H1 (cell line): ENCODE results near the gene RNPEPL1. TPM values are rescaled to one million over a fixed set of nuclear protein-coding genes. Genes with fewer than 3 reads are reported as not detected.

Experiments used
- CTCF ChIA-PET: fragments of 300-600 bp; sonication (Branson Sonifier 250); formaldehyde crosslinking; loops from one replicate; lab custom pipeline; 2021; ENCODE audit not compliant: partially characterized antibody; lab: Charles Lee
- POLR2A ChIA-PET: fragments of 300-600 bp; sonication (Branson Sonifier 250); formaldehyde crosslinking; loops from one replicate; lab custom pipeline; 2021; ENCODE audit warnings: inconsistent platforms; ENCODE audit not compliant: partially characterized antibody; lab: Charles Lee
- DNase-seq, 2 experiments: peaks; one replicate each; pipeline versions ENCODE4 v3.0.0 to v3.0.0-alpha.2; 2010 to 2022; ENCODE audit warnings: low spot score in 2 of 2, low read depth in 1 of 2, mixed read lengths in 1 of 2
- FAIRE-seq: peaks from 2 replicates; lab custom pipeline; 2011; peaks lifted over from hg19 to GRCh38; lab: Jason Lieb, UNC
- H2AFZ ChIP-seq: 2 replicates; pipeline ENCODE4 v1.8.1; 2012; ENCODE audit warnings: low read length, inconsistent platforms
- H2AK5ac ChIP-seq: 2 replicates; pipeline ENCODE4 v1.6.1; 2013; ENCODE audit warnings: low read depth, low read length
- H2BK120ac ChIP-seq: replicated peaks from 2 replicates; pipeline ENCODE3; 2013; ENCODE audit warnings: low read depth, low read length, inconsistent platforms
- H2BK12ac ChIP-seq: 2 replicates; pipeline ENCODE4 v1.6.1; 2013; ENCODE audit warnings: low read depth, low read length
- H2BK15ac ChIP-seq: 2 replicates; pipeline ENCODE4 v1.6.1; 2013; ENCODE audit warnings: low read length
- H2BK20ac ChIP-seq: 2 replicates; pipeline ENCODE4 v1.6.1; 2013; ENCODE audit warnings: low read length
- H2BK5ac ChIP-seq: 2 replicates; pipeline ENCODE4 v1.6.1; 2013; ENCODE audit warnings: low read depth, low read length
- H3K14ac ChIP-seq: 2 replicates; pipeline ENCODE4 v1.6.1; 2013; ENCODE audit warnings: inconsistent platforms; ENCODE audit not compliant: insufficient read length
- H3K18ac ChIP-seq: 2 replicates; pipeline ENCODE4 v1.6.1; 2013; ENCODE audit warnings: low read length; ENCODE audit errors: extremely low read depth
- H3K23ac ChIP-seq: 2 replicates; pipeline ENCODE4 v1.6.1; 2013; ENCODE audit warnings: inconsistent platforms; ENCODE audit not compliant: insufficient read length
- H3K23me2 ChIP-seq: 2 replicates; pipeline ENCODE4 v1.6.1; 2013; ENCODE audit warnings: low read depth, low read length
- H3K27ac ChIP-seq: 2 replicates; pipeline ENCODE4 v1.6.1; 2011; ENCODE audit warnings: low read depth, low read length, inconsistent platforms
- H3K27me3 ChIP-seq, 4 experiments: replicated peaks in 1 of 4; 1 replicate in 1 of 4; 2 replicates in 3 of 4; pipeline versions ENCODE4 v1.6.1 to v1.8.1; 2011 to 2013; ENCODE audit warnings: low read length in 3 of 4, mild to moderate bottlenecking in 3 of 4, inconsistent platforms in 2 of 4, mixed read lengths in 2 of 4, moderate library complexity in 1 of 4; ENCODE audit not compliant: control insufficient read depth in 3 of 4, insufficient read depth in 3 of 4; ENCODE audit errors: extremely low read depth in 1 of 4
- H3K36me3 ChIP-seq, 4 experiments: 2 replicates each; pipeline versions ENCODE4 v1.6.1 to v1.8.1; 2011 to 2013; ENCODE audit warnings: mild to moderate bottlenecking in 4 of 4, low read length in 3 of 4, moderate library complexity in 2 of 4, control low read depth in 1 of 4, inconsistent platforms in 1 of 4; ENCODE audit not compliant: insufficient read depth in 4 of 4, control insufficient read depth in 2 of 4
- H3K4ac ChIP-seq: replicated peaks from 2 replicates; pipeline ENCODE3; 2013; ENCODE audit warnings: low read length, low read depth, mixed read lengths, inconsistent platforms; ENCODE audit not compliant: insufficient read length
- H3K4me1 ChIP-seq, 4 experiments: replicated peaks in 1 of 4; 1 replicate in 1 of 4; 2 replicates in 3 of 4; pipeline versions ENCODE4 v1.6.1 to v1.8.1; 2011 to 2013; ENCODE audit warnings: low read length in 3 of 4, inconsistent platforms in 2 of 4, mixed read lengths in 1 of 4; ENCODE audit not compliant: insufficient read depth in 4 of 4, control insufficient read depth in 3 of 4
- H3K4me2 ChIP-seq, 2 experiments: 2 replicates each; pipeline versions ENCODE4 v1.6.1 to v1.8.1; 2011 to 2013; ENCODE audit warnings: low read depth in 2 of 2, low read length in 2 of 2, control low read depth in 1 of 2, inconsistent platforms in 1 of 2, mild to moderate bottlenecking in 1 of 2; ENCODE audit not compliant: insufficient read depth in 1 of 2
- H3K4me3 ChIP-seq, 4 experiments: fragments of 200-600, 300-600 bp in 1 of 4; sonication (generic), shearing (Covaris generic), sonication (Bioruptor Twin) in 1 of 4; 2 replicates each; pipeline versions ENCODE4 v1.5.1 to v1.8.1; 2011 to 2016; ENCODE audit warnings: low read length in 4 of 4, low read depth in 3 of 4, control low read depth in 2 of 4, inconsistent platforms in 2 of 4, mild to moderate bottlenecking in 2 of 4, mixed read lengths in 1 of 4, moderate library complexity in 1 of 4; ENCODE audit not compliant: insufficient read depth in 2 of 4; ENCODE audit errors: extremely low read depth in 1 of 4
- H3K56ac ChIP-seq: replicated peaks from 2 replicates; pipeline ENCODE3; 2013; ENCODE audit warnings: low read depth, mild to moderate bottlenecking, mixed read lengths, low read length, inconsistent platforms; ENCODE audit not compliant: insufficient read length
- H3K79me1 ChIP-seq: 2 replicates; pipeline ENCODE4 v1.6.1; 2013; ENCODE audit warnings: low read depth, low read length, control low read depth
- H3K79me2 ChIP-seq, 2 experiments: 2 replicates each; pipeline versions ENCODE4 v1.6.1 to v1.8.1; 2012 to 2013; ENCODE audit warnings: low read length in 2 of 2, mild to moderate bottlenecking in 2 of 2, inconsistent platforms in 1 of 2; ENCODE audit not compliant: insufficient read depth in 2 of 2, control insufficient read depth in 1 of 2
- H3K9ac ChIP-seq, 4 experiments: replicated peaks in 1 of 4; 1 replicate in 1 of 4; 2 replicates in 3 of 4; pipeline versions ENCODE4 v1.6.1 to v1.8.1; 2011 to 2013; ENCODE audit warnings: low read depth in 3 of 4, low read length in 3 of 4, control low read depth in 2 of 4, mild to moderate bottlenecking in 2 of 4, moderate library complexity in 2 of 4, inconsistent platforms in 1 of 4; ENCODE audit errors: extremely low read depth in 1 of 4
- H3K9me3 ChIP-seq, 2 experiments: 2 replicates each; pipeline versions ENCODE4 v1.6.1 to v1.8.1; 2012 to 2013; ENCODE audit warnings: mild to moderate bottlenecking in 2 of 2, moderate library complexity in 2 of 2, control low read depth in 1 of 2, inconsistent platforms in 1 of 2, low read depth in 1 of 2, low read length in 1 of 2, mixed read lengths in 1 of 2; ENCODE audit not compliant: insufficient read depth in 2 of 2
- H4K20me1 ChIP-seq, 2 experiments: replicated peaks in 1 of 2; 2 replicates each; pipeline versions ENCODE3 to v1.8.1; 2011 to 2013; ENCODE audit warnings: inconsistent platforms in 2 of 2, low read length in 2 of 2, mild to moderate bottlenecking in 1 of 2; ENCODE audit not compliant: insufficient read depth in 2 of 2, control insufficient read depth in 1 of 2
- H4K5ac ChIP-seq: 2 replicates; pipeline ENCODE4 v1.6.1; 2013; ENCODE audit warnings: low read length, low read depth, mixed read lengths, inconsistent platforms; ENCODE audit not compliant: insufficient read length
- H4K8ac ChIP-seq: 2 replicates; pipeline ENCODE4 v1.8.0; 2013; ENCODE audit warnings: mild to moderate bottlenecking, moderate library complexity, low read length, inconsistent platforms; ENCODE audit not compliant: insufficient read depth; ENCODE audit errors: extremely low read depth
- H4K91ac ChIP-seq: replicated peaks from 2 replicates; pipeline ENCODE3; 2013; ENCODE audit warnings: low read length, mixed read lengths, inconsistent platforms; ENCODE audit not compliant: insufficient read length
- CBX8 ChIP-seq: fragments of 300-800, 300-1000 bp; sonication (generic); IDR thresholded peaks from 2 replicates; pipeline ENCODE4 v1.7.1; 2016; ENCODE audit warnings: low read depth, low read length, borderline replicate concordance
- CHD1 ChIP-seq: IDR thresholded peaks from 2 replicates; pipeline ENCODE4 v1.6.1; 2012; ENCODE audit warnings: low read depth, low read length, improper control_type of control experiment
- CTBP2 ChIP-seq: IDR thresholded peaks from 2 replicates; pipeline ENCODE4 v1.7.0; 2011; ENCODE audit warnings: borderline replicate concordance, mild to moderate bottlenecking, moderate library complexity, mixed read lengths, low read length; ENCODE audit not compliant: insufficient read depth, insufficient read length
- E2F6 ChIP-seq: IDR thresholded peaks from 2 replicates; pipeline ENCODE4 v1.6.1; 2012; ENCODE audit warnings: inconsistent platforms
- EZH2 ChIP-seq: fragments of 200-600 bp; sonication (generic); IDR thresholded peaks from 2 replicates; pipeline ENCODE4 v1.7.1; 2012; ENCODE audit warnings: low read depth, mild to moderate bottlenecking, moderate library complexity, low read length, inconsistent platforms; ENCODE audit not compliant: severe bottlenecking
- HDAC2 ChIP-seq, 2 experiments: fragments of 300-600 bp in 1 of 2; sonication (generic) in 1 of 2; IDR thresholded peaks; 2 replicates each; pipeline ENCODE4 v1.6.1; 2011 to 2012; ENCODE audit warnings: low read depth in 2 of 2, low read length in 2 of 2, mild to moderate bottlenecking in 2 of 2, moderate library complexity in 2 of 2, borderline replicate concordance in 1 of 2, inconsistent platforms in 1 of 2
- HDAC6 ChIP-seq: IDR thresholded peaks from one replicate; pipeline ENCODE4 v1.7.1; 2012; ENCODE audit warnings: low read depth, mild to moderate bottlenecking, inconsistent platforms, low read length, moderate library complexity
- SIN3A ChIP-seq, 2 experiments: IDR thresholded peaks in 1 of 2; conservative IDR thresholded peaks in 1 of 2; 2 replicates each; pipeline ENCODE4 v1.6.1; 2011 to 2012; ENCODE audit warnings: low read length in 2 of 2, improper control_type of control experiment in 1 of 2, low read depth in 1 of 2, mild to moderate bottlenecking in 1 of 2
- SP1 ChIP-seq: IDR thresholded peaks from 2 replicates; pipeline ENCODE4 v1.6.1; 2011; ENCODE audit warnings: low read depth, low read length
- SP2 ChIP-seq: IDR thresholded peaks from 2 replicates; pipeline ENCODE4 v1.6.1; 2012; ENCODE audit warnings: mild to moderate bottlenecking, low read length, inconsistent platforms
- SP4 ChIP-seq: IDR thresholded peaks from 2 replicates; pipeline ENCODE4 v1.6.1; 2012; ENCODE audit warnings: low read length, inconsistent platforms
- SRF ChIP-seq: IDR thresholded peaks from 2 replicates; pipeline ENCODE4 v1.6.1; 2011; ENCODE audit warnings: mild to moderate bottlenecking, low read depth, low read length, moderate library complexity
- YY1 ChIP-seq: IDR thresholded peaks from 2 replicates; pipeline ENCODE4 v1.6.1; 2011; ENCODE audit warnings: low read depth, mild to moderate bottlenecking, low read length
- WGBS, 2 experiments: shearing (Covaris generic) in 1 of 2; methylation state at CpG; one replicate each; pipeline versions ENCODE4 v1.1.6 to v1.1.7; 2013 to 2015; ENCODE audit warnings: low lambda C conversion rate in 2 of 2, mixed read lengths in 2 of 2, inconsistent platforms in 1 of 2, low coverage in 1 of 2, missing lambda C conversion rate in 1 of 2; ENCODE audit not compliant: insufficient replicate concordance in 2 of 2, insufficient coverage in 1 of 2, insufficient read length in 1 of 2; ENCODE audit errors: extremely low coverage in 1 of 2, missing lambda C conversion rate in 1 of 2; 5-methylcytosine and 5-hydroxymethylcytosine counted together
- polyA plus RNA-seq, 7 experiments: library from polyadenylated mRNA; depleted of rRNA in 3 of 7; stranded (reverse) in 5 of 7; unstranded in 2 of 7; fragments of >200 nt in 5 of 7; fragments of 200-250 nt in 2 of 7; gene quantifications; 1 replicate in 5 of 7; 2 replicates in 1 of 7; 4 replicates in 1 of 7; pipeline versions ENCODE4 v1.2.1 to v1.2.3, GENCODE V29; 2011 to 2013; ENCODE audit warnings: missing spikeins in 2 of 7, mixed read lengths in 2 of 7
- total RNA-seq: library from RNA; stranded (reverse); fragmentation: NEBNext Ultra II Directional; extraction: Animal tissue kit (Norgen Biotek cat#: 25700); gene quantifications from 2 replicates; pipeline ENCODE4 v1.2.1, GENCODE V29; 2021

RNPEPL1 gene
- total and polyA plus RNA-seq, 2 of the 8 experiments (the other 6 are each of a cell fraction or from before 2014, with no cell fraction given) = 9.0 to 11.3 TPM

GRCh38 chr2:240530181-240530580 is 38.1 kb upstream of the RNPEPL1 start:
- Histone ChIP-seq H3K23me2 (peaks cover 7% of the 10 kb centered on the region; the same call in 1 of the 2 replicates), H3K23ac (no peak overlapping the region), H3K4me1 (no peaks in the 10 kb centered on the region), H4K20me1 (peaks cover 0 to 1% of the 10 kb centered on the region in 2 experiments), H2AK5ac (no peak overlapping the region), H2BK5ac (no peak overlapping the region), H2BK12ac (no peak overlapping the region), H3K9ac (no peak overlapping the region), H3K4me3 (no peak overlapping the region), H2BK120ac (no peak overlapping the region), H4K8ac (no peak overlapping the region), H4K5ac (no peak overlapping the region), H4K91ac (no peak overlapping the region), H3K56ac (no peak overlapping the region), H3K79me1 (no peaks in the 10 kb centered on the region; the same call in 1 of the 2 replicates), H3K36me3 (no peaks in the 10 kb centered on the region; a peak in 3 of 8 replicates), H2BK15ac (no peak overlapping the region), H3K18ac (no peak overlapping the region), H2BK20ac (no peak overlapping the region), H3K4ac (no peak overlapping the region), H2AFZ (no peak overlapping the region), H3K14ac (no peak overlapping the region), H3K27ac (no peak overlapping the region), H3K27me3 (no peaks in the 10 kb centered on the region), H3K79me2 (no peaks in the 10 kb centered on the region), H3K9me3 (peaks cover 34 to 55% of the 10 kb centered on the region in 2 experiments), H3K4me2 (no peak overlapping the region)
- 92% methylated on average over 7 of the region's 7 CpGs; no CpG with 5 or more reads in 1 of the 2 experiments for whole genome bisulfite sequencing, 2 experiments
- FAIRE-seq = no peak
- no peak for DNase-seq
- ChIA-PET CTCF (interaction anchor here (1.1 kb wide), 1 partner anchor 27 kb away, joined by 3 read pairs; no protein-coding TSS in a partner anchor), POLR2A (no interaction called here)
- no peak for TF ChIP-seq YY1
- no peak for TF ChIP-seq HDAC2 (IDR thresholded peaks at IDR 0.05; ENCODE audit: borderline replicate concordance in 1 of 2, low read depth in 2 of 2, low read length in 2 of 2)
- no peak for TF ChIP-seq E2F6
- no peak for TF ChIP-seq SP1
- no peak for TF ChIP-seq CBX8
- no peak for TF ChIP-seq CTBP2
- no peak for TF ChIP-seq SRF
- TF ChIP-seq CHD1 = no peak
- TF ChIP-seq SP4 = no peak
- no peak for TF ChIP-seq EZH2
- no peak for TF ChIP-seq SP2
- TF ChIP-seq SIN3A (conservative IDR thresholded peaks at IDR 0.05 in 1 of 2, IDR thresholded peaks at IDR 0.05 in 1 of 2; ENCODE audit: low read depth in 1 of 2, low read length in 2 of 2) = no peak
- TF ChIP-seq HDAC6 = no peak
